Astrocyte (in vitro differentiated cells and primary cell): ENCODE data around the gene CHST15. TPM values are rescaled to one million over a fixed set of nuclear protein-coding genes. Genes with fewer than 3 reads are reported as not detected.

Source experiments
- DNase-seq: peaks from one replicate; pipeline ENCODE4 v3.0.0-alpha.2; 2010; ENCODE audit warnings: low read depth
- FAIRE-seq: peaks from 2 replicates; lab custom pipeline; 2011; peaks lifted over from hg19 to GRCh38; lab: Jason Lieb, UNC
- H2AFZ ChIP-seq: 2 replicates; pipeline ENCODE4 v1.6.0; 2012; ENCODE audit warnings: low read depth, low read length, inconsistent platforms
- H3K27ac ChIP-seq: 2 replicates; pipeline ENCODE4 v1.5.1; 2011; ENCODE audit warnings: low read depth, low read length, inconsistent platforms
- H3K27me3 ChIP-seq: 2 replicates; pipeline ENCODE4 v1.6.0; 2011; ENCODE audit warnings: low read length, inconsistent platforms; ENCODE audit not compliant: insufficient read depth
- H3K36me3 ChIP-seq: 2 replicates; pipeline ENCODE4 v1.5.1; 2011; ENCODE audit warnings: low read length, inconsistent platforms; ENCODE audit not compliant: insufficient read depth
- H3K4me1 ChIP-seq: 2 replicates; pipeline ENCODE4 v1.5.1; 2011; ENCODE audit warnings: low read length, inconsistent platforms; ENCODE audit not compliant: insufficient read depth
- H3K4me2 ChIP-seq: 2 replicates; pipeline ENCODE4 v1.6.0; 2012; ENCODE audit warnings: low read length, inconsistent platforms
- H3K4me3 ChIP-seq: 2 replicates; pipeline ENCODE4 v1.5.1; 2011; ENCODE audit warnings: low read depth, mild to moderate bottlenecking, low read length, inconsistent platforms; ENCODE audit not compliant: insufficient read depth
- H3K79me2 ChIP-seq: 2 replicates; pipeline ENCODE4 v1.6.0; 2012; ENCODE audit warnings: mild to moderate bottlenecking, low read length, inconsistent platforms; ENCODE audit not compliant: insufficient read depth
- H3K9ac ChIP-seq: 2 replicates; pipeline ENCODE4 v1.6.0; 2012; ENCODE audit warnings: mild to moderate bottlenecking, low read length, inconsistent platforms
- H3K9me3 ChIP-seq: 2 replicates; pipeline ENCODE4 v1.5.1; 2012; ENCODE audit warnings: low read depth, mild to moderate bottlenecking, low read length, inconsistent platforms; ENCODE audit not compliant: insufficient read depth
- H4K20me1 ChIP-seq: 2 replicates; pipeline ENCODE4 v1.6.0; 2012; ENCODE audit warnings: low read length, inconsistent platforms; ENCODE audit not compliant: insufficient read depth
- H3K27ac Mint-ChIP-seq: one replicate; pipeline ENCODE4 v1.8.0; 2021; ENCODE audit warnings: mild to moderate bottlenecking, mixed read lengths; ENCODE audit not compliant: unreplicated experiment
- H3K27me3 Mint-ChIP-seq: one replicate; pipeline ENCODE4 v1.8.0; 2021; ENCODE audit warnings: low read depth, mixed read lengths; ENCODE audit not compliant: unreplicated experiment
- H3K36me3 Mint-ChIP-seq: one replicate; pipeline ENCODE4 v1.8.0; 2021; ENCODE audit warnings: low read depth, mixed read lengths; ENCODE audit not compliant: unreplicated experiment
- H3K4me1 Mint-ChIP-seq: one replicate; pipeline ENCODE4 v1.8.0; 2021; ENCODE audit warnings: low read depth, mixed read lengths; ENCODE audit not compliant: unreplicated experiment
- H3K4me3 Mint-ChIP-seq: one replicate; pipeline ENCODE4 v1.8.0; 2021; ENCODE audit warnings: mild to moderate bottlenecking, moderate library complexity, mixed read lengths; ENCODE audit not compliant: unreplicated experiment
- H3K9me3 Mint-ChIP-seq: one replicate; pipeline ENCODE4 v1.8.0; 2021; ENCODE audit warnings: mild to moderate bottlenecking, mixed read lengths; ENCODE audit not compliant: unreplicated experiment
- EZH2 ChIP-seq: IDR thresholded peaks from 2 replicates; pipeline ENCODE4 v1.6.1; 2012; ENCODE audit warnings: mild to moderate bottlenecking, low read length, inconsistent platforms; ENCODE audit not compliant: insufficient read depth
- total RNA-seq: library from RNA; stranded (reverse); gene quantifications from 2 replicates; pipeline ENCODE4 v1.2.1, GENCODE V29; 2021
- TF ChIP-seq, protein P1 (sequence below): IDR thresholded peaks from 2 replicates; pipeline ENCODE4 v1.5.1; 2011; ENCODE audit warnings: low read depth, mild to moderate bottlenecking, inconsistent platforms, low read length, moderate library complexity; ENCODE audit not compliant: insufficient read depth

The CHST15 gene
- total RNA-seq, 1 donor from 2014 or later, result 20.6 TPM

DNA sequence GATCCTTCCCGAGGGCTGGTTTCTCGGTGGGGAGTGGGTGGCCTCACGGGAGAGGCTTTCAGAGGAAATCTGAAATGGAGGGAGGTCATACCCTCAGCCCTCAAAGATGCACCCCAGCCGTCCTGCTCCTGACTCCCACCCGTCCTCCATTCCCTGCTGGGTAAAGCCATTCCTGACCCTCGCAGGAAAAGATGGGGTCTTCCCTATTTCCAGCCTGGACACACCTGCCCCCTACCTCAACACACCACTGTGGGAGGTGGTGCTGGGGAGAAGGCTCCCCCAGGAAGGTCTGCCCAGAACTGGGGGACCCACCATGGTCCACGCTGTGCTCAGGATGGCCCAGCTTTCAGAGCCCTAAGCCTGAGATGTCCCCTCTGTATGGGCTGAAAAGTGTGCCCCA lies 86.9 kb downstream of the CHST15 start:
- TF ChIP-seq, protein P1, sequence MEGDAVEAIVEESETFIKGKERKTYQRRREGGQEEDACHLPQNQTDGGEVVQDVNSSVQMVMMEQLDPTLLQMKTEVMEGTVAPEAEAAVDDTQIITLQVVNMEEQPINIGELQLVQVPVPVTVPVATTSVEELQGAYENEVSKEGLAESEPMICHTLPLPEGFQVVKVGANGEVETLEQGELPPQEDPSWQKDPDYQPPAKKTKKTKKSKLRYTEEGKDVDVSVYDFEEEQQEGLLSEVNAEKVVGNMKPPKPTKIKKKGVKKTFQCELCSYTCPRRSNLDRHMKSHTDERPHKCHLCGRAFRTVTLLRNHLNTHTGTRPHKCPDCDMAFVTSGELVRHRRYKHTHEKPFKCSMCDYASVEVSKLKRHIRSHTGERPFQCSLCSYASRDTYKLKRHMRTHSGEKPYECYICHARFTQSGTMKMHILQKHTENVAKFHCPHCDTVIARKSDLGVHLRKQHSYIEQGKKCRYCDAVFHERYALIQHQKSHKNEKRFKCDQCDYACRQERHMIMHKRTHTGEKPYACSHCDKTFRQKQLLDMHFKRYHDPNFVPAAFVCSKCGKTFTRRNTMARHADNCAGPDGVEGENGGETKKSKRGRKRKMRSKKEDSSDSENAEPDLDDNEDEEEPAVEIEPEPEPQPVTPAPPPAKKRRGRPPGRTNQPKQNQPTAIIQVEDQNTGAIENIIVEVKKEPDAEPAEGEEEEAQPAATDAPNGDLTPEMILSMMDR, result no peak
- TF ChIP-seq EZH2, result no peak
- peaks cover 2% of the 10 kb centered on the region for H3K9me3 Mint-ChIP-seq
- no peak overlapping the region for H3K27ac Mint-ChIP-seq
- H3K9ac ChIP-seq, result no peak overlapping the region
- no peaks in the 10 kb centered on the region for H3K36me3 ChIP-seq
- H3K27ac ChIP-seq, result no peak overlapping the region
- no peak overlapping the region for H3K4me2 ChIP-seq
- H3K79me2 ChIP-seq, result no peaks in the 10 kb centered on the region
- DNase-seq (no peak), FAIRE-seq (no peak)
- no peak overlapping the region for H3K4me3 Mint-ChIP-seq
- H3K27me3 Mint-ChIP-seq, result peaks cover 26% of the 10 kb centered on the region
- H3K4me3 ChIP-seq, result no peak overlapping the region
- no peaks in the 10 kb centered on the region for H3K9me3 ChIP-seq
- H3K36me3 Mint-ChIP-seq, result peaks cover 22% of the 10 kb centered on the region
- H4K20me1 ChIP-seq, result no peaks in the 10 kb centered on the region
- no peaks in the 10 kb centered on the region for H3K4me1 ChIP-seq
- no peak overlapping the region for H2AFZ ChIP-seq
- peaks cover 5% of the 10 kb centered on the region for H3K27me3 ChIP-seq
- peaks cover 10% of the 10 kb centered on the region for H3K4me1 Mint-ChIP-seq

DNA sequence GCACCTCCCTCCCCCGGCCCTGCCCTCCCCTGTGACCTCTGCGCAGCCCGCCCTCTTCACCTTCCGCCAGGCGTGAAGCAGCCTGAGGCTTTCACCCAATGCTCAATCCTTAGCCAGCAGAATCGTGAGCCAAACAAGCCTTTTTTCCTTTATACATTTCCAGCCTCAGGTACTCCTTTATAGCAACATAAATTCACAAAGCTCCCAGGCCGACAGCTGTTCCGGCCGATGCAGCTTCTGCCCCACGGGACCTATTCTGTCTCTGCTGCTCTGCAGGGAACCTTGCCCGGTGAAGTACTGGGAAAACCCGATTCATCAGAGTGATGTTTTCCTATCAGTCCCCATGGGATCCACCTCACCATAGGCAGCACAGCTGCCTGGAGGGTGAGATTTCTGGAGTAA lies 87.4 kb downstream of the CHST15 start:
- H3K79me2 ChIP-seq, result no peaks in the 10 kb centered on the region
- FAIRE-seq (no peak), DNase-seq (no peak)
- no peaks in the 10 kb centered on the region for H3K36me3 ChIP-seq
- H3K4me3 Mint-ChIP-seq, result no peak overlapping the region
- no peak overlapping the region for H3K4me2 ChIP-seq
- no peak overlapping the region for H3K27ac ChIP-seq
- no peak overlapping the region for H3K9ac ChIP-seq
- no peaks in the 10 kb centered on the region for H3K9me3 ChIP-seq
- no peak overlapping the region for H3K27ac Mint-ChIP-seq
- peaks cover 5% of the 10 kb centered on the region for H3K27me3 ChIP-seq
- peaks cover 10% of the 10 kb centered on the region for H3K4me1 Mint-ChIP-seq
- peaks cover 20% of the 10 kb centered on the region for H3K36me3 Mint-ChIP-seq
- no peaks in the 10 kb centered on the region for H4K20me1 ChIP-seq
- TF ChIP-seq, protein P1, result no peak
- TF ChIP-seq EZH2, result no peak
- no peak overlapping the region for H2AFZ ChIP-seq
- peaks cover 2% of the 10 kb centered on the region for H3K9me3 Mint-ChIP-seq
- H3K4me1 ChIP-seq, result no peaks in the 10 kb centered on the region
- peaks cover 31% of the 10 kb centered on the region for H3K27me3 Mint-ChIP-seq
- H3K4me3 ChIP-seq, result no peak overlapping the region

DNA sequence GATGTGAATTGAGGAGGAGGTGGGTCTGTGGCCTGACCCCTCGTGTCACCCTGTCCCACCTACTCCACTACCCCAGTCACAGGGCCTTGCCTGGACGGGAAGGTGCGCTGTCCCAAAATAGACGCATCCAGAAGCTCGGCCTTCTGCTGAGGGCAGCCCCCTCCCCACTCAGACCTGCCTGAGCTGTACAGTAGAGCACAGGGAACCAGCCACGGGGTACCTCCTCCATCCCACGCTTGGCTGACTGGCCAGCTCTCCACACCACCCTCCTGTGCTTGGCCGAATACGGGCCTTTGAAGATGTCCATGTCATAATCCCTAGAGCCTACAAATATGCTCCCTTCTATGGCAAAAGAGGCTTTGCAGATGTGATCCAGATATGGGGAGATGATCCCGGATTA lies 88.3 kb downstream of the CHST15 start:
- no peak overlapping the region for H3K4me3 ChIP-seq
- no peak overlapping the region for H3K4me2 ChIP-seq
- no peaks in the 10 kb centered on the region for H3K9me3 ChIP-seq
- Mint-ChIP-seq H3K27ac (no peak overlapping the region), H3K4me3 (no peak overlapping the region), H3K27me3 (peaks cover 33% of the 10 kb centered on the region), H3K36me3 (peaks cover 22% of the 10 kb centered on the region), H3K4me1 (peaks cover 14% of the 10 kb centered on the region), H3K9me3 (peaks cover 2% of the 10 kb centered on the region)
- H3K27me3 ChIP-seq, result peaks cover 5% of the 10 kb centered on the region
- no peak overlapping the region for H3K27ac ChIP-seq
- DNase-seq (no peak), FAIRE-seq (no peak)
- no peaks in the 10 kb centered on the region for H4K20me1 ChIP-seq
- H3K79me2 ChIP-seq, result no peaks in the 10 kb centered on the region
- H3K36me3 ChIP-seq, result no peaks in the 10 kb centered on the region
- TF ChIP-seq, protein P1, result no peak
- TF ChIP-seq EZH2, result no peak
- H2AFZ ChIP-seq, result no peak overlapping the region
- H3K9ac ChIP-seq, result no peak overlapping the region
- H3K4me1 ChIP-seq, result no peaks in the 10 kb centered on the region
